ENCODE measurements around the gene ZNF557. TPM values are rescaled to one million over a fixed set of nuclear protein-coding genes. Genes with fewer than 3 reads are reported as not detected.

Gene ZNF557
- total RNA-seq, 4 donors from 2014 or later, result 7.9 to 12.0 (median 8.8) TPM

GRCh38 chr19:7137120-7137519 is 67.6 kb downstream of the ZNF557 start:
- Histone ChIP-seq H3K4me3 (no peak overlapping the region), H3K9me3 (no peaks in the 10 kb centered on the region), H3K4me1 (no peaks in the 10 kb centered on the region), H3K36me3 (peaks cover 0 to 81% of the 10 kb centered on the region in 2 donors), H3K27ac (no peak overlapping the region), H3K27me3 (no peaks in the 10 kb centered on the region)
- TF ChIP-seq CTCF (IDR thresholded peaks at IDR 0.05) (no peak), EP300 (IDR thresholded peaks at IDR 0.05) (no peak), POLR2A (IDR thresholded peaks at IDR 0.05) (no peak), POLR2AphosphoS5 (IDR thresholded peaks at IDR 0.05) (no peak)
- ATAC-seq, result no peak
- 80% methylated on average over 1 of the region's 2 CpGs; no CpG with 5 or more reads in 1 of the 2 donors for WGBS, 2 donors (ENCODE audit: low coverage in 1 of 2)

Other genes with a start within 250 kb of the ZNF557 start
- under 1 TPM in 1 of 4 donors, not detected in 3; 0.13 TPM for gene ADGRE1, start 182.1 kb upstream of the ZNF557 start, total RNA-seq
- gene MBD3L2B, start 48.3 kb upstream of the ZNF557 start, total RNA-seq, result not detected
- gene MBD3L5, start 39.1 kb upstream of the ZNF557 start, total RNA-seq, result not detected
- gene MBD3L4, start 29.5 kb upstream of the ZNF557 start, total RNA-seq, result not detected
- not detected for gene MBD3L2, start 20.4 kb upstream of the ZNF557 start, total RNA-seq
- gene MBD3L3, start 11.0 kb upstream of the ZNF557 start, total RNA-seq, result not detected
- gene INSR, start 224.7 kb downstream of the ZNF557 start, total RNA-seq, result 10 to 100 TPM; 67.6 to 95.6 (median 81.2) TPM

All from gastroesophageal sphincter (tissue), 4 donors.